ENCODE results near the gene ARRDC2. TPM values are rescaled to one million over a fixed set of nuclear protein-coding genes. Genes with fewer than 3 reads are reported as not detected.

The ARRDC2 gene
- total RNA-seq, 6 experiments from 2014 or later: 5.3 to 8.1 (median 7.0) TPM

- H3K27ac Mint-ChIP-seq: no peak overlapping the region
- no peak for DNase-seq
- no peak overlapping the region for H3K4me3 Mint-ChIP-seq
- H3K4me1 Mint-ChIP-seq (ENCODE audit: low read depth): no peaks in the 10 kb centered on the region
- H3K9me3 Mint-ChIP-seq: no peaks in the 10 kb centered on the region
- no peak for TF ChIP-seq CTCF (IDR thresholded peaks at IDR 0.05)
- H3K36me3 Mint-ChIP-seq (ENCODE audit: low read depth): no peaks in the 10 kb centered on the region
- peaks cover 39% of the 10 kb centered on the region for H3K27me3 Mint-ChIP-seq (ENCODE audit: insufficient read depth)
Observed at GRCh38 chr19:17967257-17968051, 40.5 kb upstream of the ARRDC2 start.

- Mint-ChIP-seq H3K36me3 (ENCODE audit: low read depth) (no peaks in the 10 kb centered on the region), H3K9me3 (no peaks in the 10 kb centered on the region), H3K27ac (no peak overlapping the region), H3K4me3 (no peak overlapping the region), H3K4me1 (ENCODE audit: low read depth) (no peaks in the 10 kb centered on the region), H3K27me3 (ENCODE audit: insufficient read depth) (peaks cover 40% of the 10 kb centered on the region)
- no peak for DNase-seq
- TF ChIP-seq CTCF (IDR thresholded peaks at IDR 0.05): no peak
Observed at GRCh38 chr19:17968362-17968761, 39.6 kb upstream of the ARRDC2 start.

GRCh38 chr19:17969096-17969792 is 38.7 kb upstream of the ARRDC2 start:
- TF ChIP-seq CTCF (IDR thresholded peaks at IDR 0.05): no peak
- Mint-ChIP-seq H3K4me1 (ENCODE audit: low read depth) (no peaks in the 10 kb centered on the region), H3K36me3 (ENCODE audit: low read depth) (no peaks in the 10 kb centered on the region), H3K4me3 (no peak overlapping the region), H3K27me3 (ENCODE audit: insufficient read depth) (peaks cover 34% of the 10 kb centered on the region), H3K9me3 (no peaks in the 10 kb centered on the region), H3K27ac (no peak overlapping the region)
- no peak for DNase-seq

- H3K27ac Mint-ChIP-seq: no peak overlapping the region
- DNase-seq: no peak
- H3K4me3 Mint-ChIP-seq: no peak overlapping the region
- H3K27me3 Mint-ChIP-seq (ENCODE audit: insufficient read depth): peaks cover 17% of the 10 kb centered on the region
- no peaks in the 10 kb centered on the region for H3K9me3 Mint-ChIP-seq
- no peaks in the 10 kb centered on the region for H3K4me1 Mint-ChIP-seq (ENCODE audit: low read depth)
- TF ChIP-seq CTCF (IDR thresholded peaks at IDR 0.05): no peak
- no peaks in the 10 kb centered on the region for H3K36me3 Mint-ChIP-seq (ENCODE audit: low read depth)
Observed at GRCh38 chr19:17972230-17972629, 35.7 kb upstream of the ARRDC2 start.

- Mint-ChIP-seq H3K27ac (no peak overlapping the region), H3K9me3 (no peaks in the 10 kb centered on the region), H3K4me3 (no peak overlapping the region), H3K4me1 (ENCODE audit: low read depth) (no peaks in the 10 kb centered on the region), H3K36me3 (ENCODE audit: low read depth) (no peaks in the 10 kb centered on the region), H3K27me3 (ENCODE audit: insufficient read depth) (peaks cover 11% of the 10 kb centered on the region)
- no peak for TF ChIP-seq CTCF (IDR thresholded peaks at IDR 0.05)
- no peak for DNase-seq
Observed at GRCh38 chr19:17973759-17974158, 34.2 kb upstream of the ARRDC2 start.
